HepG2 (cell line): ENCODE measurements around the gene FAM78B. TPM values are rescaled to one million over a fixed set of nuclear protein-coding genes. Genes with fewer than 3 reads are reported as not detected.

Source experiments
- ATAC-seq: fragments of 200-7000 bp; cut with Tn5 transposase; 3 replicates; pipeline ENCODE4 v1.9.1; 2020; ENCODE audit warnings: mild to moderate bottlenecking, moderate library complexity
- BruUV-seq: library from RNA; stranded (reverse); fragments of 400-500 nt; replicated peaks from 2 replicates; lab custom pipeline; 2021; lab: Mats Ljungman, UMichigan
- CTCF ChIA-PET: fragments of 300-600 bp; formaldehyde crosslinking; extraction: SDS; loops from one replicate; lab custom pipeline; 2021; ENCODE audit warnings: low total read pairs, inconsistent platforms, low intra/inter-chr PET ratio; lab: Yijun Ruan, JAX
- POLR2A ChIA-PET: fragments of 350-600 bp; sonication (Branson Sonifier 250); formaldehyde crosslinking; loops from one replicate; lab custom pipeline; 2020; ENCODE audit warnings: antibody characterized with exemption, inconsistent platforms; lab: Yijun Ruan, JAX
- DNase-seq: peaks from one replicate; pipeline ENCODE4 v3.0.0-alpha.2; 2015; ENCODE audit warnings: low spot score
- FAIRE-seq: peaks from 3 replicates; lab custom pipeline; 2011; peaks lifted over from hg19 to GRCh38; lab: Jason Lieb, UNC
- H2AFZ ChIP-seq: one replicate; pipeline ENCODE4 v1.6.1; 2011; ENCODE audit warnings: low read length, inconsistent platforms
- H3K27ac ChIP-seq: fragments of 300-600 bp; 3 replicates; pipeline ENCODE4 v1.8.0; 2011; ENCODE audit warnings: mixed run types, mild to moderate bottlenecking, mixed read lengths, low read length, inconsistent platforms; ENCODE audit not compliant: insufficient read depth; ENCODE audit errors: extremely low read length
- H3K27me3 ChIP-seq, 2 experiments: fragments of 200-600 bp in 1 of 2; 2 replicates in 1 of 2; 3 replicates in 1 of 2; pipeline versions ENCODE4 v1.6.0 to v1.8.0; 2011; ENCODE audit warnings: low read length in 2 of 2, mild to moderate bottlenecking in 2 of 2, moderate library complexity in 2 of 2, inconsistent platforms in 1 of 2; ENCODE audit not compliant: insufficient read depth in 2 of 2, control insufficient read depth in 1 of 2
- H3K36me3 ChIP-seq, 2 experiments: fragments of 200-600 bp in 1 of 2; replicated peaks in 1 of 2; 2 replicates in 1 of 2; 3 replicates in 1 of 2; pipeline versions ENCODE4 v1.5.1 to v1.8.0; 2011; ENCODE audit warnings: low read length in 2 of 2, inconsistent platforms in 1 of 2; ENCODE audit not compliant: insufficient read depth in 2 of 2, control insufficient read depth in 1 of 2
- H3K4me1 ChIP-seq: 2 replicates; pipeline ENCODE4 v1.5.1; 2012; ENCODE audit warnings: low read length, inconsistent platforms; ENCODE audit not compliant: insufficient read depth
- H3K4me2 ChIP-seq: 2 replicates; pipeline ENCODE4 v1.6.0; 2011; ENCODE audit warnings: low read depth, low read length, inconsistent platforms
- H3K4me3 ChIP-seq, 3 experiments: fragments of 200-600 bp in 1 of 3; sonication (generic), shearing (Covaris generic) in 1 of 3; replicated peaks in 1 of 3; 2 replicates each; pipeline ENCODE4 v1.5.1; 2011 to 2016; ENCODE audit warnings: low read length in 3 of 3, inconsistent platforms in 2 of 3, low read depth in 2 of 3, mild to moderate bottlenecking in 2 of 3, control low read depth in 1 of 3, mixed read lengths in 1 of 3; ENCODE audit not compliant: insufficient read depth in 1 of 3
- H3K79me2 ChIP-seq: one replicate; pipeline ENCODE4 v1.6.1; 2011; ENCODE audit warnings: low read length, inconsistent platforms; ENCODE audit not compliant: insufficient read depth
- H3K9ac ChIP-seq: 2 replicates; pipeline ENCODE4 v1.6.0; 2011; ENCODE audit warnings: mild to moderate bottlenecking, low read depth, low read length, inconsistent platforms; ENCODE audit not compliant: insufficient read depth
- H3K9me3 ChIP-seq: 2 replicates; pipeline ENCODE4 v1.5.1; 2012; ENCODE audit warnings: mild to moderate bottlenecking, low read length
- H4K20me1 ChIP-seq: 2 replicates; pipeline ENCODE4 v1.6.0; 2011; ENCODE audit warnings: inconsistent platforms, mild to moderate bottlenecking, low read length, moderate library complexity; ENCODE audit not compliant: insufficient read depth
- DR1 ChIP-seq: sonication (generic); formaldehyde crosslinking; IDR thresholded peaks from 2 replicates; pipeline ENCODE4 v1.8.0; 2021; ENCODE audit warnings: mild to moderate bottlenecking, missing genetic modification reagents, inconsistent platforms
- ELK4 ChIP-seq: sonication (generic); formaldehyde crosslinking; IDR thresholded peaks from 2 replicates; pipeline ENCODE4 v1.9.0; 2021; ENCODE audit warnings: missing genetic modification reagents, borderline replicate concordance
- GATAD2A ChIP-seq: IDR thresholded peaks from 2 replicates; pipeline ENCODE4 v1.6.1; 2016
- IRF1 ChIP-seq: sonication (generic); formaldehyde crosslinking; IDR thresholded peaks from 2 replicates; pipeline ENCODE4 v1.4.0; 2020; ENCODE audit warnings: low read depth, mild to moderate bottlenecking, missing genetic modification reagents
- PHF21A ChIP-seq: sonication (generic); formaldehyde crosslinking; IDR thresholded peaks from 2 replicates; pipeline ENCODE4 v1.5.0; 2020; ENCODE audit warnings: mild to moderate bottlenecking, missing genetic modification reagents
- POLR2G ChIP-seq: fragments of 200-400 bp; formaldehyde crosslinking; IDR thresholded peaks from 2 replicates; pipeline ENCODE4 v1.6.1; 2018; ENCODE audit warnings: mild to moderate bottlenecking, low read depth, low read length, moderate library complexity
- REST ChIP-seq, 2 experiments: IDR thresholded peaks; 2 replicates each; pipeline ENCODE4 v1.6.1; 2011 to 2012; ENCODE audit warnings: low read length in 2 of 2, borderline replicate concordance in 1 of 2, low read depth in 1 of 2, mild to moderate bottlenecking in 1 of 2, moderate library complexity in 1 of 2
- SMARCE1 ChIP-seq: fragments of 450-650 bp; IDR thresholded peaks from 2 replicates; pipeline ENCODE4 v1.6.1; 2017; ENCODE audit warnings: borderline replicate concordance
- YEATS2 ChIP-seq: sonication (generic); formaldehyde crosslinking; IDR thresholded peaks from 2 replicates; pipeline ENCODE4 v1.4.0; 2020; ENCODE audit warnings: missing genetic modification reagents, borderline replicate concordance
- ZBTB10 ChIP-seq: sonication (generic); formaldehyde crosslinking; IDR thresholded peaks from 2 replicates; pipeline ENCODE4 v1.4.0; 2020; ENCODE audit warnings: missing genetic modification reagents, borderline replicate concordance
- ZBTB7B ChIP-seq: sonication (generic); formaldehyde crosslinking; IDR thresholded peaks from 2 replicates; pipeline ENCODE4 v1.4.0; 2020; ENCODE audit warnings: missing genetic modification reagents
- ZNF275 ChIP-seq: sonication (generic); formaldehyde crosslinking; IDR thresholded peaks from 2 replicates; pipeline ENCODE4 v1.8.0; 2022; ENCODE audit warnings: missing genetic modification reagents, mild to moderate bottlenecking, inconsistent platforms, borderline replicate concordance
- ZNF503 ChIP-seq: sonication (generic); formaldehyde crosslinking; IDR thresholded peaks from 2 replicates; pipeline ENCODE4 v1.4.0; 2020; ENCODE audit warnings: missing genetic modification reagents
- WGBS: methylation state at CpG from one replicate; pipeline ENCODE4 v1.1.6; 2017; ENCODE audit warnings: low lambda C conversion rate; 5-methylcytosine and 5-hydroxymethylcytosine counted together
- in situ Hi-C: cut with HindIII; loops from 2 replicates; pipeline ENCODE4 v1.10.0; 2017; ENCODE audit warnings: low pct_unique_long_range_greater_than_20kb; ENCODE audit not compliant: extremely low pct_ligation_motif_present
- intact Hi-C: fragments of 100-400 bp; cut with micrococcal nuclease; formaldehyde crosslinking; loops from one replicate; pipeline ENCODE4 v1.10.0; 2022; ENCODE audit not compliant: unreplicated experiment
- polyA plus RNA-seq, 8 experiments: library from polyadenylated mRNA; depleted of rRNA in 3 of 8; stranded (reverse) in 7 of 8; unstranded in 1 of 8; fragments of >200 nt; fragmentation: Illumina TruSeq in 4 of 8; extraction: Trizol in 4 of 8; gene quantifications; 2 replicates each; pipeline versions ENCODE4 v1.2.1 to v1.2.3, GENCODE V29; 2011 to 2016; ENCODE audit warnings: low read depth in 4 of 8, missing spikeins in 1 of 8, mixed read lengths in 1 of 8; ENCODE audit not compliant: insufficient read depth in 1 of 8
- total RNA-seq, 5 experiments: library from RNA; depleted of rRNA; stranded (reverse); fragments of >200 nt; fragmentation: Illumina TruSeq; extraction: Trizol; gene quantifications; 2 replicates each; pipeline ENCODE4 v1.2.3, GENCODE V29; 2016; ENCODE audit warnings: low read depth in 1 of 5

FAM78B gene
- total and polyA plus RNA-seq, 2 of the 13 experiments (the other 11 are each of a cell fraction or from before 2014, with no cell fraction given), result 0.22 to 0.31 TPM

GRCh38 chr1:166064951-166065350 lies 101.8 kb downstream of the FAM78B start:
- FAIRE-seq (no peak), ATAC-seq (no peak), DNase-seq (no peak)
- H3K9ac ChIP-seq, result no peak overlapping the region
- no TSS peak for BruUV-seq
- TF ChIP-seq IRF1 (CRISPR knock-in tag) (no peak), ZBTB10 (CRISPR knock-in tag) (no peak), GATAD2A (CRISPR knock-in tag) (no peak), DR1 (CRISPR knock-in tag) (no peak), SMARCE1 (no peak), ELK4 (CRISPR knock-in tag) (no peak), PHF21A (CRISPR knock-in tag) (no peak), ZNF503 (CRISPR knock-in tag) (no peak), POLR2G (no peak), REST (IDR thresholded peaks at IDR 0.05; ENCODE audit: borderline replicate concordance in 1 of 2, low read depth in 1 of 2, low read length in 2 of 2) (no peak), YEATS2 (CRISPR knock-in tag) (no peak), ZNF275 (no peak), ZBTB7B (CRISPR knock-in tag) (no peak)
- ChIA-PET POLR2A (no interaction called here), CTCF (no interaction called here)
- H2AFZ ChIP-seq, result no peak overlapping the region
- H3K79me2 ChIP-seq, result no peaks in the 10 kb centered on the region
- H3K9me3 ChIP-seq, result no peaks in the 10 kb centered on the region
- no peak overlapping the region for H3K4me2 ChIP-seq
- no peak overlapping the region for H3K27ac ChIP-seq
- no peaks in the 10 kb centered on the region for H3K27me3 ChIP-seq
- intact Hi-C loops, result no loop called here
- no peaks in the 10 kb centered on the region for H4K20me1 ChIP-seq
- H3K4me3 ChIP-seq, result no peak overlapping the region
- H3K36me3 ChIP-seq, result no peaks in the 10 kb centered on the region
- WGBS, result 0% methylated on average over 1 of the region's 1 CpG
- in situ Hi-C loops, result no loop called here
- no peaks in the 10 kb centered on the region for H3K4me1 ChIP-seq
